Hepatocyte (in vitro differentiated cells): ENCODE results near the gene CHN1.

Experiments
- EZH2 ChIP-seq: fragments of 200-600 bp; sonication (generic); IDR thresholded peaks from 2 replicates; pipeline ENCODE4 v1.6.1; 2016; ENCODE audit warnings: antibody characterized with exemption, mild to moderate bottlenecking, borderline replicate concordance
- TF ChIP-seq, protein P1 (sequence below): fragments of 200-600 bp; sonication (generic); IDR thresholded peaks from 2 replicates; pipeline ENCODE4 v1.5.1; 2016; ENCODE audit warnings: antibody characterized with exemption, mild to moderate bottlenecking; ENCODE audit not compliant: poor library complexity

DNA sequence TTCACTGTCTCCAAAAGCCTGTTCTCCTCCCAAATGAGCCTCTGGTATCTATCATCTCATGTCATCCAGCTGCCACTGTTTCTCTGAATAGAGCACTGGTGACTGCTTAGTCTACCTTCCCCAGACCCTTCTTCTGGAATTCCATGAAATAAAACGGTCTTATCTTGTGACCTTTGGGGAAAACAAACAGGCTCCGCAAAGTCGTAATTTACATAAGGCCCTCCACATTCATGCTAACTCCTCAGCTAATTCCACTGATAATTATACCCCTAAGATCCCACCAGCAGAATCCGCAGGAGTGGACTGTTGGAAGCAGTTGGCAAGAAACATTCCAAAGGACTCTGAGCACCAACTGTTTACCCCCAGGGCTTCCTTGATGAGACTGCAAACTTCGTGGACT is 33.9 kb upstream of the CHN1 start:
- TF ChIP-seq, protein P1, sequence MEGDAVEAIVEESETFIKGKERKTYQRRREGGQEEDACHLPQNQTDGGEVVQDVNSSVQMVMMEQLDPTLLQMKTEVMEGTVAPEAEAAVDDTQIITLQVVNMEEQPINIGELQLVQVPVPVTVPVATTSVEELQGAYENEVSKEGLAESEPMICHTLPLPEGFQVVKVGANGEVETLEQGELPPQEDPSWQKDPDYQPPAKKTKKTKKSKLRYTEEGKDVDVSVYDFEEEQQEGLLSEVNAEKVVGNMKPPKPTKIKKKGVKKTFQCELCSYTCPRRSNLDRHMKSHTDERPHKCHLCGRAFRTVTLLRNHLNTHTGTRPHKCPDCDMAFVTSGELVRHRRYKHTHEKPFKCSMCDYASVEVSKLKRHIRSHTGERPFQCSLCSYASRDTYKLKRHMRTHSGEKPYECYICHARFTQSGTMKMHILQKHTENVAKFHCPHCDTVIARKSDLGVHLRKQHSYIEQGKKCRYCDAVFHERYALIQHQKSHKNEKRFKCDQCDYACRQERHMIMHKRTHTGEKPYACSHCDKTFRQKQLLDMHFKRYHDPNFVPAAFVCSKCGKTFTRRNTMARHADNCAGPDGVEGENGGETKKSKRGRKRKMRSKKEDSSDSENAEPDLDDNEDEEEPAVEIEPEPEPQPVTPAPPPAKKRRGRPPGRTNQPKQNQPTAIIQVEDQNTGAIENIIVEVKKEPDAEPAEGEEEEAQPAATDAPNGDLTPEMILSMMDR = no peak
- no peak for TF ChIP-seq EZH2
